ENCODE data around the gene ROGDI. TPM values are rescaled to one million over a fixed set of nuclear protein-coding genes. Genes with fewer than 3 reads are reported as not detected.
A peak's percentile ranks its signal among the peaks of the same experiment; 100 is the strongest.

The ROGDI gene
- total and polyA plus RNA-seq, 2 of the 13 experiments (the other 11 are each of a cell fraction or from before 2014, with no cell fraction given), result 19.2 to 42.1 TPM

DNA sequence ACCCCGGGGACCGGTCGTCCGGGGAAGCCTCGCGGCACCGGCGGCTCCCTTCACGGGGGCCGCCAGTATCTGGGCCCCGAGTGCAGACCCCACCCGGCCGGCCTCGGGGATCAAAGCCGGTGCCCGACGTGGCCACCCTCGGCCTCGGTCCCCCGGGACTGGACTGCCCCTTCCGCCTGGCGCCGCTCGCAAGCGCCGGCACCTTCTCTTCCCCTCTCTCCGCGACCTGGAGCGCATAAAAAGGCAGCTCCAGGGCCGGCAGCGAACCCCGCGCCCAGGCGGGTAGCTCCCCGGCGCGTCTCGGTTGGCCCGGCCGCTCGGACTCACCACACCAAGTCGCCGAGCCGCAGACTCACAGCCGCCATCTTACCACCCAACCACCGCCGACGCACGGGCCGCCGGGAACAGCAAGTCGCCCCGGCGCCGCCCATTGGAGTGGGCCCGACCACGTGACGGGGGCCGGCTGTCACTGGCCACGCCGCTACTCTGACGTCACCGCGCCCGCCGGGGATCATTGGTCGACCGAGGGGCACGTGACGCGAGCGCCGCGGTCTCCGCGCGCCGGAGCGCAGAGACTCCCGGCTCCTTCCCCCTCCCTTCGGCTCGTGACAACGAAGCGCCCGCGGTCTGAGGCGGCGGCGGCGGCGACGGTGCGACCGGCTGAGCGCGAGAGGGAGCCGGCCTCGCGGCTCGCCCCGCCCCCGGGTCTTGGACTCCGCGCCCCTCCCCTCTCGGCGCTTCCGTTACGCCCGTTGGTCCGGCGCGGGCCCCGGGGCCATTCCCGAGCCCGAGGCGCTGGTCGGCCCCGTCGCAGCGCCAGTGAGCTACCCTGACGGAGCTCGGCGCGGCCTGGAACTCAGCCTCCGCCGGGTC is 44.7 kb upstream of the ROGDI start, which contains the start of the genes GLYR1 and UBN1 (continued):
- TF ChIP-seq IRF2 (CRISPR knock-in tag; IDR thresholded peaks at IDR 0.05), result peak; percentile 16; the same call in 1 of the 2 replicates
- TF ChIP-seq, protein P1, sequence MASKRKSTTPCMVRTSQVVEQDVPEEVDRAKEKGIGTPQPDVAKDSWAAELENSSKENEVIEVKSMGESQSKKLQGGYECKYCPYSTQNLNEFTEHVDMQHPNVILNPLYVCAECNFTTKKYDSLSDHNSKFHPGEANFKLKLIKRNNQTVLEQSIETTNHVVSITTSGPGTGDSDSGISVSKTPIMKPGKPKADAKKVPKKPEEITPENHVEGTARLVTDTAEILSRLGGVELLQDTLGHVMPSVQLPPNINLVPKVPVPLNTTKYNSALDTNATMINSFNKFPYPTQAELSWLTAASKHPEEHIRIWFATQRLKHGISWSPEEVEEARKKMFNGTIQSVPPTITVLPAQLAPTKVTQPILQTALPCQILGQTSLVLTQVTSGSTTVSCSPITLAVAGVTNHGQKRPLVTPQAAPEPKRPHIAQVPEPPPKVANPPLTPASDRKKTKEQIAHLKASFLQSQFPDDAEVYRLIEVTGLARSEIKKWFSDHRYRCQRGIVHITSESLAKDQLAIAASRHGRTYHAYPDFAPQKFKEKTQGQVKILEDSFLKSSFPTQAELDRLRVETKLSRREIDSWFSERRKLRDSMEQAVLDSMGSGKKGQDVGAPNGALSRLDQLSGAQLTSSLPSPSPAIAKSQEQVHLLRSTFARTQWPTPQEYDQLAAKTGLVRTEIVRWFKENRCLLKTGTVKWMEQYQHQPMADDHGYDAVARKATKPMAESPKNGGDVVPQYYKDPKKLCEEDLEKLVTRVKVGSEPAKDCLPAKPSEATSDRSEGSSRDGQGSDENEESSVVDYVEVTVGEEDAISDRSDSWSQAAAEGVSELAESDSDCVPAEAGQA (IDR thresholded peaks at IDR 0.05; ENCODE audit: low read depth), result peak; percentile 56; the same call in 1 of the 2 replicates
- TF ChIP-seq, protein P1 (CRISPR knock-in tag; IDR thresholded peaks at IDR 0.05; ENCODE audit: borderline replicate concordance), result no peak; the same call in 1 of the 2 replicates
- peak; percentile 40 for TF ChIP-seq MED1 (CRISPR knock-in tag; IDR thresholded peaks at IDR 0.05)
- TF ChIP-seq TCF7 (IDR thresholded peaks at IDR 0.05; ENCODE audit: low read depth), result no peak
- peak; percentile 58; the same call in 1 of the 2 replicates for TF ChIP-seq TOPORS (CRISPR knock-in tag; IDR thresholded peaks at IDR 0.05)
- no peak for TF ChIP-seq MBD4 (IDR thresholded peaks at IDR 0.05; ENCODE audit: borderline replicate concordance, low read length)
- TF ChIP-seq ZZZ3 (CRISPR knock-in tag; IDR thresholded peaks at IDR 0.05; ENCODE audit: borderline replicate concordance), result no peak
- no peak for TF ChIP-seq ZNF672 (CRISPR knock-in tag; IDR thresholded peaks at IDR 0.05)
- TF ChIP-seq MIXL1 (CRISPR knock-in tag; IDR thresholded peaks at IDR 0.05), result 0 out of 2 replicates have a peak, but pooled peaks have one; percentile 29
- TF ChIP-seq, protein P2, sequence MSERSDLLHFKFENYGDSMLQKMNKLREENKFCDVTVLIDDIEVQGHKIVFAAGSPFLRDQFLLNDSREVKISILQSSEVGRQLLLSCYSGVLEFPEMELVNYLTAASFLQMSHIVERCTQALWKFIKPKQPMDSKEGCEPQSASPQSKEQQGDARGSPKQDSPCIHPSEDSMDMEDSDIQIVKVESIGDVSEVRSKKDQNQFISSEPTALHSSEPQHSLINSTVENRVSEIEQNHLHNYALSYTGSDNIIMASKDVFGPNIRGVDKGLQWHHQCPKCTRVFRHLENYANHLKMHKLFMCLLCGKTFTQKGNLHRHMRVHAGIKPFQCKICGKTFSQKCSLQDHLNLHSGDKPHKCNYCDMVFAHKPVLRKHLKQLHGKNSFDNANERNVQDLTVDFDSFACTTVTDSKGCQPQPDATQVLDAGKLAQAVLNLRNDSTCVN (CRISPR knock-in tag; IDR thresholded peaks at IDR 0.05; ENCODE audit: borderline replicate concordance), result no peak
- TF ChIP-seq FLYWCH1 (CRISPR knock-in tag; IDR thresholded peaks at IDR 0.05), result no peak
- no peak for TF ChIP-seq POLR2AphosphoS2 (IDR thresholded peaks at IDR 0.05; ENCODE audit: low read depth, low read length)
- TF ChIP-seq ZNF317 (CRISPR knock-in tag; IDR thresholded peaks at IDR 0.05), result no peak
- peak; percentile 52 for TF ChIP-seq ZSCAN12 (CRISPR knock-in tag; IDR thresholded peaks at IDR 0.05)
- TF ChIP-seq ZNF136 (CRISPR knock-in tag; IDR thresholded peaks at IDR 0.05; ENCODE audit: low read depth), result no peak
- TF ChIP-seq SMARCE1 (IDR thresholded peaks at IDR 0.05; ENCODE audit: borderline replicate concordance), result no peak
- no peak for TF ChIP-seq ZNF292 (CRISPR knock-in tag; IDR thresholded peaks at IDR 0.05; ENCODE audit: borderline replicate concordance, low read depth)
- no peak for TF ChIP-seq FIP1L1 (IDR thresholded peaks at IDR 0.05; ENCODE audit: borderline replicate concordance, insufficient read depth, low read depth, low read length)
- TF ChIP-seq GATAD2A (CRISPR knock-in tag; IDR thresholded peaks at IDR 0.05), result no peak
- TF ChIP-seq TMF1 (CRISPR knock-in tag; IDR thresholded peaks at IDR 0.05; ENCODE audit: low read depth), result no peak
- TF ChIP-seq, protein P3, sequence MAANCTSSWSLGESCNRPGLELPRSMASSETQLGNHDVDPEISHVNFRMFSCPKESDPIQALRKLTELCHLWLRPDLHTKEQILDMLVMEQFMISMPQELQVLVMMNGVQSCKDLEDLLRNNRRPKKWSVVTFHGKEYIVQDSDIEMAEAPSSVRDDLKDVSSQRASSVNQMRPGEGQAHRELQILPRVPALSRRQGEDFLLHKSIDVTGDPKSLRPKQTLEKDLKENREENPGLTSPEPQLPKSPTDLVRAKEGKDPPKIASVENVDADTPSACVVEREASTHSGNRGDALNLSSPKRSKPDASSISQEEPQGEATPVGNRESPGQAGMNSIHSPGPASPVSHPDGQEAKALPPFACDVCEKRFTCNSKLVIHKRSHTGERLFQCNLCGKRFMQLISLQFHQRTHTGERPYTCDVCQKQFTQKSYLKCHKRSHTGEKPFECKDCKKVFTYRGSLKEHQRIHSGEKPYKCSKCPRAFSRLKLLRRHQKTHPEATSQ (CRISPR knock-in tag; IDR thresholded peaks at IDR 0.05; ENCODE audit: borderline replicate concordance), result 0 out of 2 replicates have a peak, but pooled peaks have one; percentile 2
